ENCODE results near the gene LY6G6F. TPM values are rescaled to one million over a fixed set of nuclear protein-coding genes. Genes with fewer than 3 reads are reported as not detected.

The LY6G6F gene
- total RNA-seq, 2 experiments from 2014 or later: not detected

DNA sequence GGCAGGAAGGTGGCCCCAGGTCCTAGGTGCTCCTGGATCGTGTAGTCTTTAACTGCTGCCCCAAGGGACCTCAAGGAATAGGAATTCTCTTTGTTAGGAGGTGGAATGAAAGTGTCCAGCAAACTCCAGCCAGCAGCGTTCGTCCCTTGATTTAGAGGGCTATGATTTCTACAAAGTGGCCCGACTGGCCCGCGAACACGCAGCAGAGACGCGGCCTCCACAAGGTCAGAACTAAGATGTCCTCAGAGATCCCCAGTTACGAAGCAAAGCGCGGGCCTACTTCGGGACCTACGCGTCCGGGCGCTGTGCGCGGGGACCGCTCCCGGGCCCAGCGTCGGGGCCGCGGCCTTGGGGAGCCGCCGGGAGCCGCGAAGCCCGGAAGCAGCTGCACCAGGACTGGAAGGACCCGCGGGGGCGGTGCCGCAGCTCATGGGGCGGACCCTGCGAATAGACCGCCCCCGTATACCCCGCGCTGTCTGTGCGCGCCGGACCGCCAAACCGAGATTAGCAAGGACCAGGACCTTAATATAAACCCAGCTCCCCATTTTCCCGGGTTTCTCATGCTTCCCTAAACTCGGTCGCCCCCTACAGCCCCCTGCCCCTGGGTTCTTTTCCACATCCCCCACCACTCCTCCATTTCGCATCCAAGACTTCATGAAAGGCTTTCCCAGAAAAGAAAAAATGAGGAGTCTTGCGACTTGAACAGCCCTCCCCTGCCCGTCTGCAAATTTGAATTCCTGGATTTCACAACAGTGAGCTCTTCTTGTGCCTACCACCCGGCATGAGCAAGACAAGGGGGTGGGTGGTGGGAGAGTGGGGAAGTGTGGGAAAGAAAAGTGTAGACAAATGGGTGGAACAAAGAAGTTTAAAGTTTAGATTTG is 46.0 kb upstream of the LY6G6F start, which contains the start of gene C6orf47:
TSS of gene C6orf47 (minus strand) at position 398 of the 881 bp plus-strand sequence. CDS start 831 bp downstream, outside the sequence.
- DNase-seq (peak; percentile 45 to 87 (median 74)), ATAC-seq (ENCODE audit: poor library complexity) (peak; percentile 42)
- POLR2A ChIA-PET: interaction anchor here (1.0 to 7.9 kb wide), 13 partner anchors 7 to 202 kb away, joined by 3 to 250 read pairs (median 5); partner anchors contain the start of genes ABHD16A, APOM, ATP6V1G2 and BAG6
- intact Hi-C loops (cut with DNase I, micrococcal nuclease): loop anchor here (1.0 to 10.0 kb wide), 5 partner anchors 8 to 1544 kb away; partner anchors contain the start of genes BAG6 (in 2 of the 2), ABCF1 (in 1 of the 2), GPSM3 (in 1 of the 2) and HSD17B8 (in 1 of the 2)
- H3K9me3 ChIP-seq (ENCODE audit: control insufficient read depth in 1 of 2, insufficient read depth in 1 of 2, low read length in 2 of 2): no peaks in the 10 kb centered on the region
- H3K4me3 ChIP-seq (ENCODE audit: low read length): peak within 1 kb of the TSS; percentile 80
- Mint-ChIP-seq H3K27ac (peak within 1 kb of the TSS; percentile 94), H3K4me3 (peak within 1 kb of the TSS; percentile 95), H3K36me3 (ENCODE audit: low read depth) (peaks cover 67% of the 10 kb centered on the region), H3K9me3 (no peaks in the 10 kb centered on the region), H3K27me3 (no peaks in the 10 kb centered on the region), H3K4me1 (ENCODE audit: low read depth) (peaks cover 73% of the 10 kb centered on the region)
- no peak for TF ChIP-seq CTCF (IDR thresholded peaks at IDR 0.05)
- CTCF ChIA-PET: interaction anchor here (0.8 to 2.7 kb wide), 3 partner anchors 8 to 202 kb away, joined by 3 to 9 read pairs (median 3); partner anchors contain the start of genes BAG6 and NEU1
- peaks cover 73% of the 10 kb centered on the region for H3K4me1 ChIP-seq (ENCODE audit: insufficient read depth, low read length)
- no peaks in the 10 kb centered on the region for H3K27me3 ChIP-seq (ENCODE audit: control insufficient read depth in 1 of 2, insufficient read depth in 2 of 2, low read length in 2 of 2)
- H3K27ac ChIP-seq (ENCODE audit: low read depth in 1 of 2, low read length in 2 of 2): peak within 1 kb of the TSS; percentile 70 to 71
- H3K36me3 ChIP-seq (ENCODE audit: insufficient read depth, low read length): peaks cover 48% of the 10 kb centered on the region

GRCh38 chr6:31661262-31662123 is 45.2 kb upstream of the LY6G6F start:
- Mint-ChIP-seq H3K4me1 (ENCODE audit: low read depth) (peaks cover 72% of the 10 kb centered on the region), H3K9me3 (no peaks in the 10 kb centered on the region)

More at GRCh38 chr6:31661262-31662123, 45.2 kb upstream of the LY6G6F start:
- TF ChIP-seq CTCF (IDR thresholded peaks at IDR 0.05): no peak
- Mint-ChIP-seq H3K4me3 (peak overlapping the region; percentile 95), H3K27me3 (no peaks in the 10 kb centered on the region), H3K27ac (peak overlapping the region; percentile 94), H3K36me3 (ENCODE audit: low read depth) (peaks cover 70% of the 10 kb centered on the region)
- DNase-seq (peak in 1 of 14 experiments; percentile 25), ATAC-seq (ENCODE audit: poor library complexity) (no peak)
- no peaks in the 10 kb centered on the region for H3K9me3 ChIP-seq (ENCODE audit: control insufficient read depth in 1 of 2, insufficient read depth in 1 of 2, low read length in 2 of 2)
- CTCF ChIA-PET: interaction anchor here (0.8 to 2.7 kb wide), 2 partner anchors 9 to 201 kb away, joined by 3 to 9 read pairs; partner anchors contain the start of genes BAG6 and NEU1
- no peaks in the 10 kb centered on the region for H3K27me3 ChIP-seq (ENCODE audit: control insufficient read depth in 1 of 2, insufficient read depth in 2 of 2, low read length in 2 of 2)
- POLR2A ChIA-PET: interaction anchor here (0.7 to 7.9 kb wide), 14 partner anchors 8 to 201 kb away, joined by 3 to 250 read pairs (median 5); partner anchors contain the start of genes ABHD16A, APOM, ATP6V1G2 and BAG6
- intact Hi-C loops (cut with DNase I, micrococcal nuclease): loop anchor here in 1 of 2 experiments (2.0 to 10.0 kb wide), 4 partner anchors 41 to 1543 kb away; partner anchors contain the start of genes ABCF1, GPSM3, HSD17B8 and PBX2
- peak overlapping the region; percentile 47 to 70 for H3K27ac ChIP-seq (ENCODE audit: low read depth in 1 of 2, low read length in 2 of 2)
- peak overlapping the region; percentile 80 for H3K4me3 ChIP-seq (ENCODE audit: low read length)
- H3K4me1 ChIP-seq (ENCODE audit: insufficient read depth, low read length): peaks cover 74% of the 10 kb centered on the region
- H3K36me3 ChIP-seq (ENCODE audit: insufficient read depth, low read length): peaks cover 45% of the 10 kb centered on the region

All from CD4-positive, alpha-beta T cell (primary cell).